K562 (cell line): ENCODE results near the gene CHRNG.

ENCODE experiments used
- CHCHD3 ChIP-seq: fragments of 250-450 bp; sonication (Bioruptor Pico); IDR thresholded peaks from 2 replicates; pipeline ENCODE4 v2.1.2; 2022; ENCODE audit warnings: mild to moderate bottlenecking
- CHD2 ChIP-seq: IDR thresholded peaks from 2 replicates; pipeline ENCODE4 v1.6.1; 2011; ENCODE audit warnings: low read depth, low read length
- SMC3 ChIP-seq: conservative IDR thresholded peaks from 2 replicates; pipeline ENCODE4 v1.6.1; 2011; ENCODE audit warnings: low read depth, low read length, improper control_type of control experiment; ENCODE audit not compliant: insufficient read depth
- TF ChIP-seq, protein P1 (sequence below): sonication (generic); formaldehyde crosslinking; IDR thresholded peaks from 2 replicates; pipeline ENCODE4 v1.5.0; 2020; ENCODE audit warnings: missing genetic modification reagents

GRCh38 chr2:232547991-232548390 is 8.5 kb downstream of the CHRNG start:
- TF ChIP-seq CHCHD3 (CRISPR knock-in tag) (no peak), CHD2 (no peak), SMC3 (no peak)
- TF ChIP-seq, protein P1, sequence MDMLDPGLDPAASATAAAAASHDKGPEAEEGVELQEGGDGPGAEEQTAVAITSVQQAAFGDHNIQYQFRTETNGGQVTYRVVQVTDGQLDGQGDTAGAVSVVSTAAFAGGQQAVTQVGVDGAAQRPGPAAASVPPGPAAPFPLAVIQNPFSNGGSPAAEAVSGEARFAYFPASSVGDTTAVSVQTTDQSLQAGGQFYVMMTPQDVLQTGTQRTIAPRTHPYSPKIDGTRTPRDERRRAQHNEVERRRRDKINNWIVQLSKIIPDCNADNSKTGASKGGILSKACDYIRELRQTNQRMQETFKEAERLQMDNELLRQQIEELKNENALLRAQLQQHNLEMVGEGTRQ (CRISPR knock-in tag): no peak
